Tibial nerve (tissue), 4 donors: Measurements from ENCODE around the gene DCAF8L2.
A peak's percentile ranks its signal among the peaks of the same experiment; 100 is the strongest.

ENCODE experiments used
- CTCF ChIP-seq, 5 experiments: fragments of 200-600 bp in 3 of 5; fragments of 450-650 bp in 2 of 5; sonication (generic) in 3 of 5; IDR thresholded peaks; one replicate each; pipeline ENCODE4 v1.5.1; 2016 to 2019; ENCODE audit warnings: antibody characterized with exemption in 5 of 5, mild to moderate bottlenecking in 3 of 5, moderate library complexity in 2 of 5
- EP300 ChIP-seq, 2 donors: sonication (generic); formaldehyde crosslinking; IDR thresholded peaks; one replicate each; pipeline ENCODE4 v1.6.1; 2017; ENCODE audit warnings: antibody characterized with exemption in 2 of 2, mild to moderate bottlenecking in 1 of 2
- POLR2A ChIP-seq, 2 donors: fragments of 450-650 bp; IDR thresholded peaks; one replicate each; pipeline ENCODE4 v1.6.1; 2017; ENCODE audit warnings: antibody characterized with exemption in 2 of 2, mild to moderate bottlenecking in 2 of 2, moderate library complexity in 2 of 2

GRCh38 chrX:27555514-27555913, 34.6 kb upstream of the DCAF8L2 start:
- TF ChIP-seq CTCF (IDR thresholded peaks at IDR 0.05) (peak in 2 of 5 experiments; percentile 25 to 36), POLR2A (IDR thresholded peaks at IDR 0.05) (no peak), EP300 (IDR thresholded peaks at IDR 0.05) (no peak)
